OCI-LY1 (cell line): Measurements from ENCODE around the gene UMODL1.

Experiments used
- H2AFZ ChIP-seq: fragments of 200-600 bp; sonication (generic), shearing (Covaris generic); 2 replicates; pipeline ENCODE4 v1.6.0; 2014; ENCODE audit warnings: antibody characterized with exemption, mild to moderate bottlenecking, low read length
- H3F3A ChIP-seq: fragments of 200-600 bp; sonication (generic), shearing (Covaris generic); 2 replicates; pipeline ENCODE4 v1.6.0; 2014; ENCODE audit warnings: mild to moderate bottlenecking, antibody characterized with exemption, low read length, moderate library complexity; ENCODE audit not compliant: insufficient read depth
- H3K27ac ChIP-seq: fragments of 200-600 bp; sonication (generic); 2 replicates; pipeline ENCODE4 v1.5.1; 2014; ENCODE audit warnings: low read length, mixed run types, mild to moderate bottlenecking, low read depth; ENCODE audit not compliant: poor library complexity, severe bottlenecking
- H3K27me3 ChIP-seq: fragments of 200-600 bp; sonication (generic); 2 replicates; pipeline ENCODE4 v1.6.0; 2014; ENCODE audit warnings: antibody characterized with exemption, mild to moderate bottlenecking, low read length, moderate library complexity; ENCODE audit not compliant: insufficient read depth
- H3K36me3 ChIP-seq: fragments of 200-600 bp; sonication (generic); 2 replicates; pipeline ENCODE4 v1.6.1; 2014; ENCODE audit warnings: mild to moderate bottlenecking, antibody characterized with exemption, low read length, moderate library complexity, mixed read lengths; ENCODE audit not compliant: insufficient read depth
- H3K4me1 ChIP-seq: fragments of 200-600 bp; sonication (generic); 2 replicates; pipeline ENCODE4 v1.5.1; 2014; ENCODE audit warnings: mild to moderate bottlenecking, low read length, moderate library complexity; ENCODE audit not compliant: insufficient read depth, severe bottlenecking
- H3K4me2 ChIP-seq: fragments of 200-600 bp; sonication (generic), shearing (Covaris generic); 2 replicates; pipeline ENCODE4 v1.6.1; 2014; ENCODE audit warnings: low read length
- H3K4me3 ChIP-seq: fragments of 200-600 bp; sonication (generic); 2 replicates; pipeline ENCODE4 v1.5.1; 2014; ENCODE audit warnings: low read length, low read depth, mild to moderate bottlenecking, mixed read lengths; ENCODE audit not compliant: poor library complexity, severe bottlenecking
- H3K79me2 ChIP-seq: fragments of 200-600 bp; shearing (Covaris generic); 2 replicates; pipeline ENCODE4 v1.6.1; 2016; ENCODE audit warnings: mixed run types, low read length, mixed read lengths; ENCODE audit not compliant: insufficient read depth
- H3K9ac ChIP-seq: fragments of 200-600 bp; sonication (generic), shearing (Covaris generic); 2 replicates; pipeline ENCODE4 v1.6.1; 2014; ENCODE audit warnings: mild to moderate bottlenecking, low read length, mixed read lengths
- H3K9me2 ChIP-seq: fragments of 200-600 bp; sonication (generic), shearing (Covaris generic); 2 replicates; pipeline ENCODE4 v1.6.1; 2014; ENCODE audit warnings: low read depth, mild to moderate bottlenecking, low read length, mixed read lengths
- H3K9me3 ChIP-seq: fragments of 200-600 bp; shearing (Covaris generic); 2 replicates; pipeline ENCODE4 v1.6.1; 2014; ENCODE audit warnings: low read length, mixed read lengths
- H4K20me1 ChIP-seq: fragments of 200-600 bp; sonication (generic), shearing (Covaris generic); 2 replicates; pipeline ENCODE4 v1.6.0; 2016; ENCODE audit warnings: mild to moderate bottlenecking, low read length; ENCODE audit not compliant: insufficient read depth
- EZH2 ChIP-seq: fragments of 200-600 bp; sonication (generic), shearing (Covaris generic); IDR thresholded peaks from 2 replicates; pipeline ENCODE4 v1.8.0; 2017; ENCODE audit warnings: borderline replicate concordance, mixed run types, mild to moderate bottlenecking, antibody characterized with exemption, low read length, moderate library complexity, mixed read lengths
- TF ChIP-seq, protein P1 (sequence below): fragments of 200-600 bp; sonication (generic), shearing (Covaris generic); IDR thresholded peaks from 2 replicates; pipeline ENCODE4 v1.5.1; 2017; ENCODE audit warnings: mild to moderate bottlenecking, antibody characterized with exemption, low read length, moderate library complexity, mixed read lengths

UMODL1 gene

GRCh38 chr21:42122398-42122797 lies 51.3 kb downstream of the UMODL1 start:
- Histone ChIP-seq H3K4me3 (peak overlapping the region; percentile 69), H3K27me3 (no peaks in the 10 kb centered on the region), H3K4me2 (peak overlapping the region; percentile 82), H3K36me3 (peaks cover 31% of the 10 kb centered on the region), H4K20me1 (no peaks in the 10 kb centered on the region), H3K9me3 (no peaks in the 10 kb centered on the region), H3K27ac (peak overlapping the region; percentile 95), H2AFZ (no peak overlapping the region), H3K9me2 (no peaks in the 10 kb centered on the region), H3K79me2 (no peaks in the 10 kb centered on the region), H3F3A (no peaks in the 10 kb centered on the region), H3K9ac (peak overlapping the region; percentile 69; the same call in 1 of the 2 replicates), H3K4me1 (peaks cover 100% of the 10 kb centered on the region)
- TF ChIP-seq, protein P1, sequence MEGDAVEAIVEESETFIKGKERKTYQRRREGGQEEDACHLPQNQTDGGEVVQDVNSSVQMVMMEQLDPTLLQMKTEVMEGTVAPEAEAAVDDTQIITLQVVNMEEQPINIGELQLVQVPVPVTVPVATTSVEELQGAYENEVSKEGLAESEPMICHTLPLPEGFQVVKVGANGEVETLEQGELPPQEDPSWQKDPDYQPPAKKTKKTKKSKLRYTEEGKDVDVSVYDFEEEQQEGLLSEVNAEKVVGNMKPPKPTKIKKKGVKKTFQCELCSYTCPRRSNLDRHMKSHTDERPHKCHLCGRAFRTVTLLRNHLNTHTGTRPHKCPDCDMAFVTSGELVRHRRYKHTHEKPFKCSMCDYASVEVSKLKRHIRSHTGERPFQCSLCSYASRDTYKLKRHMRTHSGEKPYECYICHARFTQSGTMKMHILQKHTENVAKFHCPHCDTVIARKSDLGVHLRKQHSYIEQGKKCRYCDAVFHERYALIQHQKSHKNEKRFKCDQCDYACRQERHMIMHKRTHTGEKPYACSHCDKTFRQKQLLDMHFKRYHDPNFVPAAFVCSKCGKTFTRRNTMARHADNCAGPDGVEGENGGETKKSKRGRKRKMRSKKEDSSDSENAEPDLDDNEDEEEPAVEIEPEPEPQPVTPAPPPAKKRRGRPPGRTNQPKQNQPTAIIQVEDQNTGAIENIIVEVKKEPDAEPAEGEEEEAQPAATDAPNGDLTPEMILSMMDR = no peak
- TF ChIP-seq EZH2 = no peak

GRCh38 chr21:42122808-42123207 lies 51.7 kb downstream of the UMODL1 start:
- peaks cover 35% of the 10 kb centered on the region for H3K36me3 ChIP-seq
- peak overlapping the region; percentile 82 for H3K4me2 ChIP-seq
- H3K9me2 ChIP-seq = no peaks in the 10 kb centered on the region
- peak overlapping the region; percentile 69 for H3K4me3 ChIP-seq
- H3K9me3 ChIP-seq = no peaks in the 10 kb centered on the region
- H3K4me1 ChIP-seq = peaks cover 100% of the 10 kb centered on the region
- H3K79me2 ChIP-seq = no peaks in the 10 kb centered on the region
- peak overlapping the region; percentile 95 for H3K27ac ChIP-seq
- no peak overlapping the region for H2AFZ ChIP-seq
- no peaks in the 10 kb centered on the region for H3F3A ChIP-seq
- H3K9ac ChIP-seq = peak overlapping the region; percentile 69; the same call in 1 of the 2 replicates
- TF ChIP-seq, protein P1 = no peak
- TF ChIP-seq EZH2 = no peak
- no peaks in the 10 kb centered on the region for H4K20me1 ChIP-seq
- H3K27me3 ChIP-seq = no peaks in the 10 kb centered on the region

GRCh38 chr21:42123219-42123908 lies 52.2 kb downstream of the UMODL1 start:
- Histone ChIP-seq H2AFZ (no peak overlapping the region), H3K79me2 (no peaks in the 10 kb centered on the region)

More at GRCh38 chr21:42123219-42123908, 52.2 kb downstream of the UMODL1 start:
- peak overlapping the region; percentile 82 for H3K4me2 ChIP-seq
- no peaks in the 10 kb centered on the region for H3K9me2 ChIP-seq
- peaks cover 40% of the 10 kb centered on the region for H3K36me3 ChIP-seq
- H3K4me3 ChIP-seq = peak overlapping the region; percentile 69
- no peaks in the 10 kb centered on the region for H4K20me1 ChIP-seq
- peak overlapping the region; percentile 95 for H3K27ac ChIP-seq
- no peaks in the 10 kb centered on the region for H3K27me3 ChIP-seq
- no peaks in the 10 kb centered on the region for H3F3A ChIP-seq
- no peaks in the 10 kb centered on the region for H3K9me3 ChIP-seq
- H3K9ac ChIP-seq = peak overlapping the region; percentile 69; the same call in 1 of the 2 replicates
- TF ChIP-seq EZH2 = no peak
- TF ChIP-seq, protein P1 = no peak
- H3K4me1 ChIP-seq = peaks cover 100% of the 10 kb centered on the region
